Kidney (tissue), 14 donors: ENCODE measurements around the gene COQ3. TPM values are rescaled to one million over a fixed set of nuclear protein-coding genes. Genes with fewer than 3 reads are reported as not detected.
A peak's percentile ranks its signal among the peaks of the same experiment; 100 is the strongest.

Source experiments
- DNase-seq, 5 donors: peaks; one replicate each; pipeline ENCODE4 v3.0.0-alpha.2; 2013 to 2020
- FAIRE-seq: peaks from 2 replicates; lab custom pipeline; 2012; peaks lifted over from hg19 to GRCh38; lab: Jason Lieb, UNC
- H3K27ac ChIP-seq, 2 donors: one replicate each; pipeline ENCODE4 v1.7.0; 2013; ENCODE audit warnings: low read depth in 2 of 2, low read length in 2 of 2, inconsistent platforms in 1 of 2
- H3K27me3 ChIP-seq: one replicate; pipeline ENCODE4 v1.7.1; 2013; ENCODE audit warnings: low read length, inconsistent platforms; ENCODE audit not compliant: control insufficient read depth, insufficient read depth
- H3K36me3 ChIP-seq, 3 donors: one replicate each; pipeline versions ENCODE4 v1.7.0 to v1.7.1; 2013; ENCODE audit warnings: low read length in 3 of 3, control low read depth in 1 of 3, inconsistent platforms in 1 of 3; ENCODE audit not compliant: insufficient read depth in 3 of 3, control insufficient read depth in 2 of 3
- H3K4me1 ChIP-seq, 3 donors: one replicate each; pipeline versions ENCODE4 v1.7.0 to v1.7.1; 2013; ENCODE audit warnings: low read length in 3 of 3, inconsistent platforms in 1 of 3, low read depth in 1 of 3; ENCODE audit not compliant: control insufficient read depth in 2 of 3, insufficient read depth in 2 of 3
- H3K4me3 ChIP-seq, 3 donors: one replicate each; pipeline versions ENCODE4 v1.7.0 to v1.8.1; 2013; ENCODE audit warnings: low read length in 3 of 3, control low read depth in 1 of 3, inconsistent platforms in 1 of 3
- H3K9ac ChIP-seq, 3 donors: one replicate each; pipeline versions ENCODE4 v1.7.0 to v1.7.1; 2013; ENCODE audit warnings: low read length in 3 of 3, control low read depth in 1 of 3, inconsistent platforms in 1 of 3
- H3K9me3 ChIP-seq, 3 donors: one replicate each; pipeline versions ENCODE4 v1.7.0 to v1.7.1; 2013; ENCODE audit warnings: low read length in 3 of 3, control low read depth in 1 of 3, inconsistent platforms in 1 of 3; ENCODE audit not compliant: control insufficient read depth in 2 of 3, insufficient read depth in 1 of 3
- CTCF ChIP-seq: IDR thresholded peaks from 3 replicates; pipeline ENCODE4 v1.5.1; 2012; ENCODE audit warnings: mild to moderate bottlenecking, moderate library complexity, borderline replicate concordance; ENCODE audit not compliant: insufficient read depth; ENCODE audit errors: extremely low read depth
- intact Hi-C: fragments of 100-400 bp; cut with DNase I; formaldehyde crosslinking; loops from one replicate; pipeline ENCODE4 v1.11.1; 2022
- polyA plus RNA-seq: library from polyadenylated mRNA; stranded (reverse); fragments of 350-450 nt; fragmentation: Illumina TruSeq; extraction: RNeasy Lipid Tissue Mini Kit (QIAGEN cat#74804); gene quantifications from one replicate; pipeline ENCODE4 v1.2.3, GENCODE V29; 2014; ENCODE audit warnings: low read depth, low replicate concordance; ENCODE audit not compliant: insufficient read depth
- total RNA-seq: library from RNA; stranded (reverse); fragmentation: NEBNext Ultra II Directional; extraction: Animal tissue kit (Norgen Biotek cat#: 25700); gene quantifications from one replicate; pipeline ENCODE4 v1.2.1, GENCODE V29; 2021
- donor health status: control.
- donor health status: control.
- donor health status: control.
- donor health status: control.
- donor health status: control.
- donor health status: DM: yes; HTN: yes; CAD: no.
- donor health status: Normal renal cell carcinoma (clear cell type).

COQ3 gene
- total and polyA plus RNA-seq, 2 donors from 2014 or later: 8.1 to 18.7 TPM

GRCh38 chr6:99425647-99426450, 31.9 kb upstream of the COQ3 start:
- no peak for FAIRE-seq
- intact Hi-C loops: no loop called here

GRCh38 chr6:99424761-99425646, 31.0 kb upstream of the COQ3 start, which contains the start of gene PNISR:
PNISR (minus strand) TSS chr6:99425308; CDS start chr6:99414659, 10,649 bp downstream.
- no peaks in the 10 kb centered on the region for H3K36me3 ChIP-seq
- peak within 1 kb of the TSS; percentile 86 to 95 (median 91) for H3K9ac ChIP-seq
- peak within 1 kb of the TSS; percentile 98 to 99 for H3K27ac ChIP-seq
- TF ChIP-seq CTCF: no peak
- peaks cover 6 to 32% (median 25%) of the 10 kb centered on the region in 3 donors for H3K4me1 ChIP-seq
- FAIRE-seq (peak; percentile 90), DNase-seq (peak; percentile 93 to 99 (median 96))
- intact Hi-C loops: no loop called here
- H3K4me3 ChIP-seq: peak within 1 kb of the TSS; percentile 83 to 92 (median 90)
- no peaks in the 10 kb centered on the region for H3K9me3 ChIP-seq
- H3K27me3 ChIP-seq: no peaks in the 10 kb centered on the region

More at GRCh38 chr6:99425647-99426450, 31.9 kb upstream of the COQ3 start:
- Histone ChIP-seq H3K27ac (peak overlapping the region; percentile 98 to 99), H3K36me3 (no peaks in the 10 kb centered on the region), H3K9me3 (no peaks in the 10 kb centered on the region), H3K9ac (peak overlapping the region; percentile 86 to 95 (median 91)), H3K4me1 (peaks cover 6 to 32% (median 24%) of the 10 kb centered on the region in 3 donors), H3K4me3 (peak overlapping the region; percentile 83 to 92 (median 90)), H3K27me3 (no peaks in the 10 kb centered on the region)
- TF ChIP-seq CTCF: peak; percentile 32
- peak; percentile 91 to 97 (median 93) for DNase-seq

- intact Hi-C loops: no loop called here
- H3K9ac ChIP-seq: peak overlapping the region in 2 of 3 donors; percentile 76 to 95
- peak overlapping the region; percentile 83 to 92 (median 90) for H3K4me3 ChIP-seq
- FAIRE-seq: no peak
- peaks cover 6 to 32% (median 25%) of the 10 kb centered on the region in 3 donors for H3K4me1 ChIP-seq
- no peak overlapping the region for H3K27ac ChIP-seq
- H3K27me3 ChIP-seq: no peaks in the 10 kb centered on the region
- peak in 1 of 5 donors; percentile 8 for DNase-seq
- H3K36me3 ChIP-seq: no peaks in the 10 kb centered on the region
- TF ChIP-seq CTCF: no peak
- H3K9me3 ChIP-seq: no peaks in the 10 kb centered on the region
These were observed 30.0 kb upstream of the COQ3 start for GRCh38 chr6:99424022-99424421.
